ENCODE measurements around the gene TEKT5. TPM values are rescaled to one million over a fixed set of nuclear protein-coding genes. Genes with fewer than 3 reads are reported as not detected.

The TEKT5 gene
- total and polyA plus RNA-seq, 9 of the 15 experiments (the other 6 are each of a cell fraction or from before 2014, with no cell fraction given) = 0.10 to 0.19 TPM; not detected in 7

GRCh38 chr16:10743610-10744369 lies 49.1 kb upstream of the TEKT5 start, which contains the start of gene NUBP1 (continued):
- TF ChIP-seq STAT6 (CRISPR knock-in tag; IDR thresholded peaks at IDR 0.05) = 0 out of 2 replicates have a peak, but pooled peaks have one; percentile 79
- TF ChIP-seq ZNF253 (CRISPR knock-in tag; conservative IDR thresholded peaks at IDR 0.05) = no peak
- peak in 1 of 2 experiments; percentile 99 for TF ChIP-seq AFF1 (IDR thresholded peaks at IDR 0.05; ENCODE audit: low read depth in 1 of 2, partially characterized antibody in 2 of 2)
- TF ChIP-seq PBX2 (CRISPR knock-in tag; IDR thresholded peaks at IDR 0.05; ENCODE audit: low read depth) = peak; percentile 88
- peak; percentile 96 for TF ChIP-seq PBX2 (tag; conservative IDR thresholded peaks at IDR 0.05; ENCODE audit: low read depth)
- no peak for TF ChIP-seq PPARD (CRISPR knock-in tag; IDR thresholded peaks at IDR 0.05)
- peak; percentile 78 for TF ChIP-seq CREM (IDR thresholded peaks at IDR 0.05; ENCODE audit: low read depth)
- TF ChIP-seq TCF15 (CRISPR knock-in tag; IDR thresholded peaks at IDR 0.05) = no peak
- TF ChIP-seq SMAD3 (CRISPR knock-in tag; conservative IDR thresholded peaks at IDR 0.05) = 0 out of 2 replicates have a peak, but pooled peaks have one; percentile 45
- no peak for TF ChIP-seq TCFL5 (CRISPR knock-in tag; conservative IDR thresholded peaks at IDR 0.05)
- TF ChIP-seq RBM39 (optimal IDR thresholded peaks at IDR 0.05; ENCODE audit: low read depth, low read length) = no peak
- TF ChIP-seq ZNF655 (CRISPR knock-in tag; IDR thresholded peaks at IDR 0.05) = no peak
- TF ChIP-seq ZNF146 (CRISPR knock-in tag; IDR thresholded peaks at IDR 0.05; ENCODE audit: unreplicated experiment) = no peak
- TF ChIP-seq ETV5 (CRISPR knock-in tag; IDR thresholded peaks at IDR 0.05; ENCODE audit: low read depth) = peak; percentile 71; the same call in 1 of the 2 replicates
